ENCODE results near the gene KRT20. TPM values are rescaled to one million over a fixed set of nuclear protein-coding genes. Genes with fewer than 3 reads are reported as not detected.

Gene KRT20, protein sequence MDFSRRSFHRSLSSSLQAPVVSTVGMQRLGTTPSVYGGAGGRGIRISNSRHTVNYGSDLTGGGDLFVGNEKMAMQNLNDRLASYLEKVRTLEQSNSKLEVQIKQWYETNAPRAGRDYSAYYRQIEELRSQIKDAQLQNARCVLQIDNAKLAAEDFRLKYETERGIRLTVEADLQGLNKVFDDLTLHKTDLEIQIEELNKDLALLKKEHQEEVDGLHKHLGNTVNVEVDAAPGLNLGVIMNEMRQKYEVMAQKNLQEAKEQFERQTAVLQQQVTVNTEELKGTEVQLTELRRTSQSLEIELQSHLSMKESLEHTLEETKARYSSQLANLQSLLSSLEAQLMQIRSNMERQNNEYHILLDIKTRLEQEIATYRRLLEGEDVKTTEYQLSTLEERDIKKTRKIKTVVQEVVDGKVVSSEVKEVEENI
- total RNA-seq: not detected

DNA sequence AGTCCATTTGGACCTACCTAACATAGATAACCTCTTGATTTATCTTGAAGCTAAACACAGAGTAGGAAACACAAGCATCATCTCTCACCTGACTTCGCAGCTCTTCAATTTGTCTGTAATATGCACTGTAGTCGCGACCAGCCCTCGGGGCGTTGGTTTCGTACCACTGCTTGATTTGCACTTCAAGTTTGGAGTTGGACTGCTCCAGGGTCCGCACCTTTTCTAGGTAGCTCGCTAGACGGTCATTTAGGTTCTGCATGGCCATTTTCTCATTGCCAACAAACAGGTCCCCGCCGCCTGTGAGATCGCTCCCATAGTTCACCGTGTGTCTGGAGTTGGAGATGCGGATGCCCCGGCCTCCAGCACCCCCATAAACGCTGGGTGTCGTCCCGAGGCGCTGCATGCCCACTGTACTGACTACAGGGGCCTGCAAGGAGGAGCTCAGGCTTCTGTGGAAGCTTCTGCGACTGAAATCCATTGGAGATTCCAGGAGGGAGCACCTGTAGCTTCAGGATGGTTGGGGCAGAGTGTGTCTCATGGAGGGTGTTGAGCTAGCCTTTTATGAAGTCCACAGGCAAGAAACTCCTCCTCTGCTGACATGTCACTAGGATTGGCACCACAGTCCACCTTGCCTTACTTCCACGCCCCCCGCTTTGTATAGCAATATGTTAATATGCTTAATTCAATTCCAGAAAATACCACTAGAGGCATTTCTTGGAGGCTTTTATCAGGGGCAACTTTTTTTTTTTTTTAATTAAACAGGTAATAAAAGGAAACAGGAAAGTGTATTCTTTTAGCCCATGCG, at the start of gene KRT20:
TSS of gene KRT20 (minus strand) at position 535 of the 805 bp plus-strand sequence. CDS start at position 478, 57 bp downstream.
- no peak within 1 kb of the TSS for H3K4me3 ChIP-seq
- no peaks in the 10 kb centered on the region for H3K9me3 ChIP-seq
- H3K36me3 ChIP-seq: no peaks in the 10 kb centered on the region
- intact Hi-C loops (cut with DNase I): no loop called here
- no peaks in the 10 kb centered on the region for H3K27me3 ChIP-seq (replicated peaks; ENCODE audit: insufficient read depth)
- 88% methylated on average over 23 of the region's 23 CpGs for WGBS
- TF ChIP-seq, protein P1, sequence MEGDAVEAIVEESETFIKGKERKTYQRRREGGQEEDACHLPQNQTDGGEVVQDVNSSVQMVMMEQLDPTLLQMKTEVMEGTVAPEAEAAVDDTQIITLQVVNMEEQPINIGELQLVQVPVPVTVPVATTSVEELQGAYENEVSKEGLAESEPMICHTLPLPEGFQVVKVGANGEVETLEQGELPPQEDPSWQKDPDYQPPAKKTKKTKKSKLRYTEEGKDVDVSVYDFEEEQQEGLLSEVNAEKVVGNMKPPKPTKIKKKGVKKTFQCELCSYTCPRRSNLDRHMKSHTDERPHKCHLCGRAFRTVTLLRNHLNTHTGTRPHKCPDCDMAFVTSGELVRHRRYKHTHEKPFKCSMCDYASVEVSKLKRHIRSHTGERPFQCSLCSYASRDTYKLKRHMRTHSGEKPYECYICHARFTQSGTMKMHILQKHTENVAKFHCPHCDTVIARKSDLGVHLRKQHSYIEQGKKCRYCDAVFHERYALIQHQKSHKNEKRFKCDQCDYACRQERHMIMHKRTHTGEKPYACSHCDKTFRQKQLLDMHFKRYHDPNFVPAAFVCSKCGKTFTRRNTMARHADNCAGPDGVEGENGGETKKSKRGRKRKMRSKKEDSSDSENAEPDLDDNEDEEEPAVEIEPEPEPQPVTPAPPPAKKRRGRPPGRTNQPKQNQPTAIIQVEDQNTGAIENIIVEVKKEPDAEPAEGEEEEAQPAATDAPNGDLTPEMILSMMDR (IDR thresholded peaks at IDR 0.05): no peak
- TF ChIP-seq POLR2A (IDR thresholded peaks at IDR 0.05): no peak
- H3K27ac ChIP-seq: no peak within 1 kb of the TSS
- no peaks in the 10 kb centered on the region for H3K4me1 ChIP-seq (replicated peaks)
- no peak for DNase-seq (ENCODE audit: low spot score)

DNA sequence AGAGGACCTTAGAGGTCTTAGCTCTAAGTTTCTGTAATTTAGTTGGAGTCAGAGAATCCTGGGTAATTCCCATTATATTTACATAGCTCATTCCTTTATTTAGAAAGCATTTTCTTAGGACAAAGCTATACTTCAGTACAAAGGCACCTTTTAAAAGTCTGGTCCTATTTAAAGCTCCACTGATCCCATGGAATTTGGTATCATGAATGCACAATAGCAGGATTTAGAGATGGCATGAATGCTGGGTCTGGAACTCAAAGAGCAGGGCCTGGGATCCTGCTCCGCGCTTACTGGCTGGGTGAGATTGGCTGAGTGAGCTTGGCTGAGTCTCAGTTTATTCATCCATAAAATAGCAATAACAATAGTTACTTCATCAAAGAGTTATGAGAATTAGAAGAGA, 47.6 kb upstream of the KRT20 start:
- Histone ChIP-seq H3K27ac (no peak overlapping the region), H3K4me1 (replicated peaks) (no peaks in the 10 kb centered on the region), H3K4me3 (no peak overlapping the region), H3K27me3 (replicated peaks; ENCODE audit: insufficient read depth) (no peaks in the 10 kb centered on the region), H3K36me3 (no peaks in the 10 kb centered on the region), H3K9me3 (no peaks in the 10 kb centered on the region)
- DNase-seq (ENCODE audit: low spot score): no peak
- 39% methylated on average over 2 of the region's 2 CpGs for WGBS
- intact Hi-C loops (cut with DNase I): no loop called here
- TF ChIP-seq POLR2AphosphoS5 (IDR thresholded peaks at IDR 0.05) (no peak), POLR2A (IDR thresholded peaks at IDR 0.05) (no peak)
- TF ChIP-seq, protein P1 (IDR thresholded peaks at IDR 0.05): no peak

DNA sequence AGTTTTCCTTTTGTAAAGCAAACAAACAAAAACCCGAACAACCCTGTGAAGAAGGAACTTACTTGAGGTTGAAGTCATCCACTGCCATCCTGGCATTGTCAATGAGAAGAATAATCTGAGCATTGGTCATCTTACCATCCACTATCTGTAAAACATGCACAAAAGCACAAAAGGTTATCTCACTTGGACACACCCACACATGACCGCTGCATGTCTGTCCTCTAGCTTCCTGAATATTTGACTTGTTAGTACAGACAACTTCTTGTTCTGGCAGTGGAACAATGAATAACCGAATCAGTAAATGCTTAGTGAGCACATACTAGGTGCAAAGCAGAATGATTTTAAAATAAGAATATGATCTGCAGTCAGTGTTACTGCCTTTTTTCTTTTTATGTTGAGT, 46.3 kb upstream of the KRT20 start:
- no peak overlapping the region for H3K4me3 ChIP-seq
- H3K27me3 ChIP-seq (replicated peaks; ENCODE audit: insufficient read depth): no peaks in the 10 kb centered on the region
- no peak overlapping the region for H3K27ac ChIP-seq
- intact Hi-C loops (cut with DNase I): no loop called here
- H3K9me3 ChIP-seq: no peaks in the 10 kb centered on the region
- no peaks in the 10 kb centered on the region for H3K36me3 ChIP-seq
- no peak for DNase-seq (ENCODE audit: low spot score)
- TF ChIP-seq POLR2AphosphoS5 (IDR thresholded peaks at IDR 0.05) (no peak), POLR2A (IDR thresholded peaks at IDR 0.05) (no peak)
- TF ChIP-seq, protein P1 (IDR thresholded peaks at IDR 0.05): no peak
- WGBS: 78% methylated on average over 3 of the region's 3 CpGs
- no peaks in the 10 kb centered on the region for H3K4me1 ChIP-seq (replicated peaks)

DNA sequence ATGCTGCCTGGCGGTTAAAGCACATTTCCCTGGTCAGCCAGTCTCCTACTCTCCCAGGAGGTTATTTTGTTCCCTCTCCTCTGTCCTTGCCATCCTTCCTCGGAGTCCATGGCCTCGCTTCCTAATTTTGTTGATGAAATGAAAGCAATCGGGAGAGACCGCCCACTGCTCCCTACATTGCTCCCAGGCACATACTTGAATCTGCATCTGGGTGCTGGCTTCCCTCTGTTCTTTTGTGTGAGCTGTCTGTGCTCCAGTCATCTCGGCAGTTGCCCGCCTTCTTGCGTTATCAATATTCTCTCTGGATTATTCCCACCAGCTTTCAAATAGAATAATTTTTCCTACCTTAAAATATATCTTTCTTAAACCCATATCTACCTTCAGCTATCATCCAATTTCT, 41.3 kb upstream of the KRT20 start:
- TF ChIP-seq, protein P1 (IDR thresholded peaks at IDR 0.05): no peak
- TF ChIP-seq POLR2A (IDR thresholded peaks at IDR 0.05) (no peak), POLR2AphosphoS5 (IDR thresholded peaks at IDR 0.05) (no peak)

More for the DNA sequence above, 41.3 kb upstream of the KRT20 start:
- Histone ChIP-seq H3K9me3 (no peaks in the 10 kb centered on the region), H3K27ac (no peak overlapping the region), H3K27me3 (replicated peaks; ENCODE audit: insufficient read depth) (no peaks in the 10 kb centered on the region), H3K4me1 (replicated peaks) (no peaks in the 10 kb centered on the region), H3K4me3 (no peak overlapping the region), H3K36me3 (no peaks in the 10 kb centered on the region)
- 95% methylated on average over 8 of the region's 8 CpGs for WGBS
- no peak for DNase-seq (ENCODE audit: low spot score)
- intact Hi-C loops (cut with DNase I): no loop called here

Measured in prostate gland (tissue), 2 donors.